Smooth muscle cell of the brain vasculature (primary cell): ENCODE results near the gene TMC5.
"Not testable (repeated sequence)": the region's sequence is repeated elsewhere in the genome, so short reads cannot be mapped to it uniquely, and the experiment has no call there.

Experiments
- DNase-seq: peaks from one replicate; pipeline ENCODE4 v3.0.0-alpha.2; 2012; ENCODE audit warnings: low read depth, low spot score

The TMC5 gene

GRCh38 chr16:19406891-19407491 lies 10.7 kb upstream of the TMC5 start:
- DNase-seq, result no peak

- DNase-seq, result no peak
Measured at GRCh38 chr16:19410435-19411171, 7.1 kb upstream of the TMC5 start.

DNA sequence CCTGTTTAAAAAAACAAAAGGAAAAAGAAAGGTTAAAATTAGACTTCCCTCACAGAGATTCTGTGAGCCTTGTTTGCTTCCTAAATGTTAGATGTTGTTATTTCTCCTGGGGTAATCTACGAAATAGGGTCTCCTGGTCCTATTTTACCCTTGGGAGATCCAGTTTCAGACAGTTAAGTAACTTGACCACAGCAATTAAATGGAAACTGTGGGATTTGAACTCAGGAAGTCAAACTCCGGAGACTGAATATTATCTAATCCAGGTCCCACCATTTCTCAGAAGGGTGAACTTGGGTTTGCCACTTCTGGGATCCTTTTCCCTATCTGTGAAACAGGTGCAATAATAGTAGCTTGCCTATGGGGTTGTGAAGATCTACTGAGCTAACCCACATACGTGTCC lies 6.4 kb upstream of the TMC5 start:
- DNase-seq, result no peak

DNA sequence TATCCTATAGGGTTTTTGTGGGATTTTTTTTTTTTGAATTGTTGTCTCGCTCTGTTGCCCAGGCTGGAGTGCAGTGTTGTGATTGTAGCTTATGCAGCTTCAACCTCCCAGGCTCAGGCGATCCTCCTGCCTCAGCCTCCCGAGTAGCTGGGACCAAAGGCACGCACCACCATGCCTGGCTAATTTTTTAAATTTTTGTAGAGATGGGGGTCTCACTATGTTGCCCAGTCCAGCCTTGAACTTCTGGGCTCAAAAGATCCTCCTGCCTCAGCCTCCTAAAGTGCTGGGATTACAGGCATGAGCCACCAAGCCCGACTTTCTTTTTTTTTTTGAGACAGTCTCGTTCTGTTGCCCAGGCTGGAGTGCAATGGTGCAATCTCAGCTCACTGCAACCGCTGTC lies 5.6 kb upstream of the TMC5 start:
- DNase-seq, result not testable (repeated sequence)

DNA sequence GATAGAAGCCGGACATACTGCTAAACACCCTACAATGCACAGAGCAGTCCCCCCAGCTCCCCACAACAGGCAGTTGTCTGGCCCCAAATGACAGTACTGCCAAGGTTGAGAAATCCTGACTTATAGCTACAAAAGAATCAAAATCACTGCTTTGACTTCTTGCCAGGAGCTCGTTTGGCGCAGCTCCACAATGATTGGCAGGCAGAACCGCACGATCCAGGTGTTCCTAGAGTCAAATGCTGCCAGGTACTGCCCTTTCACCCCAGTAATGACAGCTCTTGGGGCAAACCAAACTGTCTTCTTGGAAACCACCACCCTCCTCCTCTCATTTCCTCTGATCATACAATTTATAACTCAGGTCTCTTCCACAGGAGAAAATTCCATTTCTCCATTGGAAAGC lies 2.2 kb upstream of the TMC5 start:
- DNase-seq, result no peak

DNA sequence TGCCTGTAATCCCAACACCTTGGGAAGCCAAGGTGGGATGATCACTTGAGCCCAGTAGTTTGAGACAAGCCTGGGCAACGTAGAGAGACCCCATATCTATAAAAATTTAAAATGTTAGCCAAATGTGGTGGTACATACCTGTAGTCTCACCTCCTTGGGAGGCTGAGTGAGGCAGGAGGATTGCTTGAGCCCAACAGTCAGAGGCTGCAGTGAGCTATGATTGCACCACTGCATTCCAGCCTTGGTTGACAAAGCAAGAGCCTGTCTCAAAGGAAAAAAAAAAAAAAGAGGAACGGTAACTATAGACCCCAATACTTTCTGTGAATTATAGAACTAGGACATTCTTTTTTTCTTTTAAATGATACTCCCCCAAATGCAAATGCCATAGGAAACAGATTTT lies 1.8 kb upstream of the TMC5 start:
- DNase-seq, result no peak

GRCh38 chr16:19418200-19418599 lies 517 bp downstream of the TMC5 start:
- DNase-seq, result no peak

DNA sequence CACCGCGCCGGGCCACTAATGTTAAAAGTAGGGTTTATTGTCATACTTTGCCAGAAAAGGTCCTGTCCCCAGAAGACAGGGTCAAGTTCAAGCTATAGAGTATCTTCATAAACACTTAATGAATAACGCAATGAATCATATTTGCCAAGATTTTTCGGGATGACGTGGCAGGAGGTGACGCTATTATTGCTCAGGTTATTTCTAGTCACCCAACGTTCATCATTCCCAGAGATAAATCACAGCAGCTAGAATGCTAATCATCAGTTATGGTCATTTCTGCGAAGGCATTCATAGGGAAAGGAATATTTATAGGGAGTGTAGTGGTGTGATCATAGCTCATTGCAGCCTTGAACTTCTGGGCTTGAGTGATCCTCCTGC lies 2.0 kb downstream of the TMC5 start:
- no peak for DNase-seq

- DNase-seq, result no peak
Measured at GRCh38 chr16:19424478-19424877, 6.8 kb downstream of the TMC5 start.

DNA sequence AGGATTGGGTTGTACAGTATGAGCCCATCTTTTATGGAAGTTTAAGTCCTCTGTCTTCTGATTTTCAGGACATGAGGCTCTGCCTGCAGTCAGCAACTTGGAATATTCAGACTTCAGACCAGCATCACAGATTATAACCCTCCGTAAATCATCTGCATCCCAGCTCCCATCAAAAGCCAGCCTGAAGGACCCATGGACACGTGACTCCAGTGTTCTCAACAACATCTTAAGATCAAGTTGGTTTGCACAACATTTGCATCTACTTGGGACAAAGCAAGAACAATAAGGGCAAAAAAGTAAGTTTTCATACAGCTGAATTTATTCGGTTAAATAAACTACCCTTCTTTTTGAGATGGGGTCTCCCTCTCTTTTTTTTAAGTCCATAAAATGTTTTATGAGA lies 12.7 kb downstream of the TMC5 start:
- DNase-seq, result no peak

DNA sequence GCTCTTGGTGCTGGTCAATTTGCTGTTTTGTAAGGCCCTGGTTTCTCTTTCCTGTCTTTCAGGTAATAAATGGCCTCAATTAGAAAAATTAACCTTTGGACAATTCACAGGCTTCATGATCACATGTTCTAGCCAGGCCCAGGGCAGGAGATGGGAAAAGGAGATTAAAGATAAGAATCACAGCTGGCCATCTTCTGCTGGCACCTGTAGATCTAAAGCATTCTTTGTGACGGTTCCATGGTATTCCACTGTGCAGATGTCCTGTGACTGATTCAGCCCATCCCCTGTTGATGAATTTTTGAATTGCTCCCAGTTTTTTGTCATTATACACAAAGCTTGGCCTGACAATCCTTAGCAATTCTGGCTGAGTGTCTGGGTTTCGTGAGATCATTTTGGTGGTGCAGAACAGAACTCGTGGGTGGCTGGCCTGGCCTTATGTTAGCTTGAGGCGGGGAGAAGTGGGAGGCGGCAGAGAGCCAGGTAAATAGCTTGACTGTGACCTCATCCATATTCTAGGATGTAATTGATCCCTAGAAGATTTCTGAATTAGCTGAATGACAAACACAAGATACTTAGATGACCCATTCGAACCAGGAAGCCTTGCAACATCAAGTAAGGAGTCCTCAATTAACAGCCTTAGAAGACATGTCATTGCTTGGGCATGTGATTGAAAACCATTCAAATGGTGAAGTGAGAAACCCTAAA lies 14.1 kb downstream of the TMC5 start:
- no peak for DNase-seq

GRCh38 chr16:19432429-19432828 lies 14.7 kb downstream of the TMC5 start:
- no peak for DNase-seq

- no peak for DNase-seq
Measured at GRCh38 chr16:19434584-19434983, 16.9 kb downstream of the TMC5 start.

DNA sequence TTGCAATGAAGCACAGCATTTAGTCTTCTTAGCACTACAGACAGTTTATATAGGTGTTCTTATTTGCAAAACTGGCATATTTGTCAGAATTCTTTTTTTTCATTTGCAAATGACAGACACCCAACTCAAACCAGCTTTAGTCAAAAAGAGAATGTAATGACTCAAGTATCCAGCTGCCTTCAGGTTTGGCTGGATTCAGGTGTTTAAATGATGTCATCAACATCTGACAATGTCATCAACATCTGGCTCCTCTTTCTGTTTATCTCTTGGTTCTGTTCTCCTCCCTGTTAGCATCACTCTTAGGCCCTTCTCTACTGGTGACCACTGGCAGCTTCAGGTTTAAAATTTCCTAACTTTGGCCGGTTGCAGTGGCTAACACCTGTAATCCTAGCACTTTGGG lies 18.9 kb downstream of the TMC5 start:
- DNase-seq, result no peak

GRCh38 chr16:19437280-19437679 lies 19.6 kb downstream of the TMC5 start:
- DNase-seq, result no peak

GRCh38 chr16:19438739-19439138 lies 21.1 kb downstream of the TMC5 start:
- no peak for DNase-seq

- DNase-seq, result no peak
Measured at GRCh38 chr16:19439483-19439882, 21.8 kb downstream of the TMC5 start.

DNA sequence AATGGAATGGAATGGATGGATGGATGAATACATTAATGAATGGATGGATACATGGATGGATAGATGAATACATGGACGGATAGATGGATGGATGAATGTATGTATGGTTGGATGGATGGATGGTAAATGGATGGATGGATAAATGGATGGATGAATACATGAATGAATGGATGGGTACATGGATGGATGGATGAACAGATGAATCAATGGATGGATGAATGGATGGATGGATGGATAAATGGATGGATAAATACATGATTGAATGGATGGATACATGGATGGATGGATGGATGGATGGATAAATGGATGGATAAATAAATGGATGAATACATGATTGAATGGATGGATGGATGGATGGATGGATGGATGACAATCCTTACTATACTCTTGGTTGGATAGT lies 26.0 kb downstream of the TMC5 start:
- DNase-seq, result no peak

- no peak for DNase-seq
Measured at GRCh38 chr16:19446300-19446846, 28.7 kb downstream of the TMC5 start.

GRCh38 chr16:19446886-19447285 lies 29.2 kb downstream of the TMC5 start:
- no peak for DNase-seq

DNA sequence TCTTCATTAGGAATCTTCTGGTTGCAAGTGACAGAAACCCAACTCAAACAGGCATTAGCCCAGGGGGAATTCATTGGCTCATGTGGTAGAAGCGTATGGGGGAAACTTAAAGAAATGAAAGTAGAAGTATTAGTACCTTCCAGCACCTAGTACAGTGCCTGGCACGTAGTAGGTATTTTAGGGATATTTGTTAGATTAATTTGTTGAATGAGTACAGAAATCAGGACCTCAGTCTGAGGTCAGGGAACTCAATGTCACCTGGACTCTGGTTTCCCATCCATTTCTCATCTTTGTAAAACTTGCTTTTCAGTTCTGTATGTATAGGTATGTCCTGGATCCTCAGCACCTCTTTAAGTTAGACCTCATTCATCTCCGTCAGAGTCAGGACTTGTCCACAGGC lies 32.5 kb downstream of the TMC5 start:
- DNase-seq, result no peak

DNA sequence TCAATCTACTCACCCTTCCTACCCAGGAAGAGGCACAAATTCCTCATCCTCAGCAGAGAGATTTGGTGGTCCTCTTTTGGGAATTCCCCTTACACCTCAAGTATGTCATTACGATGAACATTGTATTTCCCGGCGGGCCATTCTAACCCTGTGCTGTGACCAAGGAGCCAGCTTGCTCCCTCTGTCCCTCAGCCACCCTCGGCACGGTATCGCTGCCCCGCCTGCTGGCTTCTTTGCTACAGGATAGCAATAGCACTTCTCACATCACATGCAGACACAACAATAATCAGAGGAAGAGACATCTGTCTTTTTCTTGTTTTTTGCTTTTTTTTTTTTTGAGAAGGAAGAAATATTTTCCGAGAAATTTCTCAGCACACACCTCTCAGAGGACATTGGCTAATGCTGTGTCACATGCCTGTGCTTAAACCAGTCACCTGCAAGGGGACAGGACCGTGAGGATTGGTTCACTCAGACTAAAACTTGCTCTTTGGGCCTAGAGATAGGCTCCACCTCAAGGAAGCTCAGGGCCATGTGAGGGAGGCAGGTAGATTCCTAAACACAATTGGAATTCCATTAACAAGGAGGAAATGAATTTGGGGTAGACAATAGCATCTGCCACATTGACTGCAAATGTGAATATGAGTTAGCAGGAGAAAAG lies 41.2 kb downstream of the TMC5 start:
- no peak for DNase-seq
